Measurements from ENCODE around the gene PYGB.

The PYGB gene

GRCh38 chr20:25247956-25248785 lies at the start of gene PYGB:
Gene PYGB, plus strand, starts transcription at chr20:25248085. Its CDS starts 94 bp downstream, at chr20:25248179.
- peak; percentile 48 to 61 for DNase-seq (ENCODE audit: low read depth in 2 of 2)

GRCh38 chr20:25198663-25199383 lies 49.1 kb upstream of the PYGB start:
- no peak for DNase-seq (ENCODE audit: low read depth in 2 of 2)

GRCh38 chr20:25199473-25200260 lies 48.2 kb upstream of the PYGB start:
- DNase-seq (ENCODE audit: low read depth in 2 of 2), result no peak

DNA sequence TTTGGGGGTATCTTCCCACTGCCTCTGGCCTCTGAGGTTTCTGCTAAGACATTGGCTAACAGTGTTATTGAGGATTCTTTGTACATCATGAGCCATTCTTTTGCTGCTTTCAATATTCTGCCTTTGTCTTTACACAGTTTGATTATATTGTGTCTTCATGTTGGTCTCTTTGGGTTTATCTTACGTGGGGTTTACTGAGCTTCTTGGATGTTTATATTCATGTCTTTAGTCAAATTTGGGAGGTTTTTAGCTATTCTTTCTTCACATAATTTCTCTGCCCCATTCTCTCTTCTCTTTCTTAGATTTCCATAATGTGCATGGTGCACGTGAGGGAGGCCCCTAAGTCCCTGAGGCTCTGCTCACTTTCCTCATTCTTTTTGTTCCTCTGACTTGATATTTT lies 44.8 kb upstream of the PYGB start:
- no peak for DNase-seq (ENCODE audit: low read depth in 2 of 2)

- DNase-seq (ENCODE audit: low read depth in 2 of 2), result no peak
Measured at GRCh38 chr20:25203871-25204320, 44.0 kb upstream of the PYGB start.

DNA sequence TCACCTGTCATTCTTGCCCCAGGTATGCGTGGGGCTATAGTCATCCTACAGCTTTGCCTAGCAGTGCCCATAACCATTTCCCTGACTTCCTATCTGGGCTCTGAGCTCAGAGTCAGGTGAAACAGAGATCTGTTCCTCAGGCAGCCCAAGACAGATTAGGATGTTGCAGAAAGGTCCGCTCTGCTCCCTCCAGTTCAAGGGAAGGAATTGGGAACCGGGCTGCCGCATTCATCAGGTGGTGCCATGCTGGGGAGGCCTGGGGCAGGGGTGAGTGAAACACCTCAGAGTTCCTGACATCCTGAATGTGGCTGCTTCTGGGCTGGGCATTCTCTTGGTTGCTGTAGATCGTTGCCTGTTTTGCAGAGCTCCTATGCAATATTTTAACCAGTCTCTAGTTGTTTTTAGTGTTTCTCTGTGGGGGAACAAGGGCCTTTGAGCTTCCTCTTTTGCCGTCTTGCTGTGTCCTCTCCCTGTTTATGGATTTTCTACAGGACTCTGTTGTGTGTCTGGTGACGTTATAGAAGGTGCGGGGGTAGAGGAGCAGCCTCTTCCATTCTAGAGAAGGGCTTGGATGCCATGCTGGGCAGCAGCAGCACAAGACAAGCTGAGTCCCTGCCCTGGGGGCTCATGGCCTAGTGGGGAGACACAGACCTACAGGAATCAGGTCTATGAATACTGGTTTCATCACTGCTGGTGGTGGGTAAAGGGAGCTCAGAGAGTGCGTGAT lies 43.2 kb upstream of the PYGB start:
- no peak for DNase-seq (ENCODE audit: low read depth in 2 of 2)

GRCh38 chr20:25205277-25206062 lies 42.4 kb upstream of the PYGB start:
- DNase-seq (ENCODE audit: low read depth in 2 of 2), result no peak

GRCh38 chr20:25206063-25206403 lies 41.9 kb upstream of the PYGB start:
- DNase-seq (ENCODE audit: low read depth in 2 of 2), result no peak

DNA sequence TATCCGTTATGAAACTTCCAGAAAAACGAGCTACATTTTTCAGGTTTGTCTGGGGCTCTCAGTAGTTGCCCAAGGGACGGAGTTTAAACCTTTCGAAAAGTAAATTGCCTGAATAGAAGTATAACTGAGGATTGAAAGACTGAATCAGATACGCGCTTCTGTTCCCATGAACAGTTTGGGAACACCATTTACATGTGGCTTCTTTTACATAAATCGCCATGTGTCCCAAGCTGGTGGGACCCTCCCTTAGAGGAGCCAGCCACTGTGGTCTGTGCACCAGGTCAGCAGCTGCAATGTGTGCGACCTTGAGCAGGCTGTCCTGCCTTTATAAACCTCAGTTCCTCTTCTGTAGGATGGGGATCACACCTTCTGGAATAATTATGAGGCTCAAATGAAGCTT lies 41.3 kb upstream of the PYGB start:
- no peak for DNase-seq (ENCODE audit: low read depth in 2 of 2)

DNA sequence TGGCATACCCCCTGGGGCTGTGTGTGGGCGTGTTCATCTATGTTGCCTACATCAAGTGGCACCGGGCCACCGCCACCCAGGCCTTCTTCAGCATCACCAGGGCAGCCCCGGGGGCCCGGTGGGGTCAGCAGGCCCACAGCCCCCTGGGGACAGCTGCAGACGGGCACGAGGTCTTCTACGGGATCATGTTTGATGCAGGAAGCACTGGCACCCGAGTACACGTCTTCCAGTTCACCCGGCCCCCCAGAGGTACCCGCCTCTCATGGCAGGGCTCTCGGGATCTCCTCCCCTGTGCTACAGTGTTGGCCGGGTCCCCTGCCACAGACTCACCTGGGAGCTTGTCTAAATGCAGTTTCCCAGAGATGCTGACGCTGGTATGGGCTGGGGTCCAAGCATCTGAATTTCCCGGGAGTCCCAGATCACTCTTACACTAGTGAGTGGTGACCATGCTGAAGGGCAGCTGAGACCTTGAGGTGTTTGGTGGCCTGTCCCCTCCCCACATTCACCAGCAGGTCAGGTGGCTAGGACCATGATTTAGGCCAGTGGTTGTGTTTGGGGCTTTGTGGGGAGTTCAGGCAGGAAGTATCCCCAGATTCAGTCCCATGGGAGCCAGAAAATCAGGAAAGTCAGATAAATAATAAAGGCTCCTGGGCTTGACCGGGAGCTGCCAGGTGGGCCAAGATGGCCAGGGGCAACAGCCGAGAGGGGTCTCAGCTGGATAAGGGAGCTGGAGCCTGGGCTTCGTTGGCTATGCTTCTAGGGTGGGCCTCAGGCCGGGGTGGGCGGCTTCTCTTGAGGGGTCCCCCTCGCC lies 40.5 kb upstream of the PYGB start:
- DNase-seq (ENCODE audit: low read depth in 2 of 2), result no peak

- DNase-seq (ENCODE audit: low read depth in 2 of 2), result no peak
Measured at GRCh38 chr20:25207960-25208534, 39.8 kb upstream of the PYGB start.

DNA sequence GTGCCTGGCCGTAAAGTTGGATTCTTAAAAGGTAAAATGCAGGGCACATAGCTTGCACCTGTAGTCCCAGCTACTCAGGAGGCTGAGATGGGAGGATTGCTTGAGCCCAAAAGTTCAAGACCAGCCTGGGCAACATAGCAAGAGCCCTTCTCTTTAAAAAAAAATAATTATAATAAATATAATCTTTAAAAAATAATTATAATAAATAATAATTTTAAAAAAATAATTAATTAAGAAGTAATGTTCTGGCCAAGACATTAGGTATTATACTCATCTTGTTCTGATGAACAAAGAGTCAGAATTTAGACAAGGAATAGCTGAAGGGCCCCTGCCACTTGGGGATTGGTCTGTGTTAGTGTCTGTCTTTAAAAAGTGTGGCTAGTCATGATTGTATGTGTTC lies 38.5 kb upstream of the PYGB start:
- DNase-seq (ENCODE audit: low read depth in 2 of 2), result no peak

DNA sequence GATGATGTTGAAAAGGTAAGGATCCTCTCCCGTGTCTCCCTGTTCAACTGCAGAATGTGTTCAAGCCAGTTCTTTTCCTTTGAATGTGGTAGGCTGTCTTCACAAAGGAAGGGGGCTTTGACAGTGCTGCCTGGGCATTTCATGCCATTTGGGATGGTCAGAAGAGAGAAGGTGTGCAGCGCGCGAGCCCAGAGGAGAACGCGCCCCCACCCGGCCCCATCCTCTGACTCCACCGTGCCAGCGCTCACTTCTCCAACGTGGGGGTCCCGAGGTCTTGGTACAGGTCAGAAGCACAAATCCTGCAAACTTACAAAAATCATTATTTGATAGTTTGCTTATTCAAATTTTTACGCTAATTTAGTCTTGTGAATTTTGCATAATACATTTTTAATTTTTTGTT lies 38.0 kb upstream of the PYGB start:
- DNase-seq (ENCODE audit: low read depth in 2 of 2), result no peak

GRCh38 chr20:25211273-25211672 lies 36.6 kb upstream of the PYGB start:
- DNase-seq (ENCODE audit: low read depth in 2 of 2), result no peak

GRCh38 chr20:25212242-25212641 lies 35.6 kb upstream of the PYGB start:
- no peak for DNase-seq (ENCODE audit: low read depth in 2 of 2)

DNA sequence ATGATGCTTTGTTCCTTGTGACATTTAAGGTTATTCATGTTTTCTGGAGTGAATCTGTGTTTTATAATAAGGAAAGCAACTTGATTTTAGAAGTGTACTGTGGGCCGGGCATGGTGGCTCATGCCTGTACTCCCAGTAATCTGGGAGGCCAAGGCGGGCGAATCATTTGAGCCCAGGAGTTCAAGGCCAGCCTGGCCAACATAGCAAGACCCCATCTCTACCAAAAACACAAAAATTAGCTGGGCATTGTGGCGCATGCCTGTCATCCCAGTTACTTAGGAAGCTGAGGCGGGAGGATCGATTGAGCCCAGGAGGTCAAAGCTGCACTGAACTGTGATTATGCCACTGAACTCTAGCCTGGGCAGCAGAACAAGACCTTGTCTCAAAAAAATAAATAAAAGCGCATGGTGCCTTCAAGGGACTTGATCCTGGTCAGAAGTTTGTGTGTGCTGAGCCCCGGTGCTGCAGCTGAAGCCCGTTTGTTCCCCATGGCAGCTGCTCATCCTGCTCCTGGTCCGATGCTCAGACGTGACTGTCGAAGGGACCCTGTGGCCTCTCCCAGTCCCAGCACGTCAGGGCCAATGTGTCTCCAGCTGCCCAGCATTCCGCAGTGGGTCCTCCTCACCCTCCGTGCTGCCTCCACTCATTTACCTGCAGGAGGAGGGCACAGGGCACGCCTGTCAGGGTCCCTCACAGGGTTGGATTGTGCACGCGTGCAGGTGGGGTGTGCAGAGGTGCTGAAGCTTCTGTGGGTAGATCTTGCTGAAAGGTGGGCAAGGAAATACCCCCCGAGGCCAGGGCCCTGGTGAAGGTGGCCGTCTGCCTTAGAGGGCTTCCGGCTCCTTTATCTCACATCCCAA lies 34.1 kb upstream of the PYGB start:
- no peak for DNase-seq (ENCODE audit: low read depth in 2 of 2)

GRCh38 chr20:25214426-25214790 lies 33.5 kb upstream of the PYGB start:
- DNase-seq (ENCODE audit: low read depth in 2 of 2), result no peak

GRCh38 chr20:25214819-25215218 lies 33.1 kb upstream of the PYGB start:
- no peak for DNase-seq (ENCODE audit: low read depth in 2 of 2)

GRCh38 chr20:25215521-25215920 lies 32.4 kb upstream of the PYGB start:
- DNase-seq (ENCODE audit: low read depth in 2 of 2), result no peak
